ENCODE measurements around the gene PLXNB3.

Gene PLXNB3

GRCh38 chrX:153755136-153755535 lies 8.9 kb upstream of the PLXNB3 start:
- DNase-seq (ENCODE audit: low read depth in 2 of 2) = no peak

GRCh38 chrX:153761863-153762262 lies 2.2 kb upstream of the PLXNB3 start:
- DNase-seq (ENCODE audit: low read depth in 2 of 2) = no peak

GRCh38 chrX:153762626-153763173 lies 1.3 kb upstream of the PLXNB3 start:
- no peak for DNase-seq (ENCODE audit: low read depth in 2 of 2)

GRCh38 chrX:153763298-153763932 lies 634 bp upstream of the PLXNB3 start:
- DNase-seq (ENCODE audit: low read depth in 2 of 2) = no peak

GRCh38 chrX:153764786-153765137 lies 713 bp downstream of the PLXNB3 start:
- no peak for DNase-seq (ENCODE audit: low read depth in 2 of 2)

- no peak for DNase-seq (ENCODE audit: low read depth in 2 of 2)
Observed at GRCh38 chrX:153765138-153766079, 1.4 kb downstream of the PLXNB3 start.

GRCh38 chrX:153766098-153766817 lies 2.2 kb downstream of the PLXNB3 start:
- peak in 1 of 2 donors; percentile 36 for DNase-seq (ENCODE audit: low read depth in 2 of 2)

GRCh38 chrX:153766871-153767673 lies 3.0 kb downstream of the PLXNB3 start:
- no peak for DNase-seq (ENCODE audit: low read depth in 2 of 2)

GRCh38 chrX:153767674-153768055 lies 3.6 kb downstream of the PLXNB3 start:
- DNase-seq (ENCODE audit: low read depth in 2 of 2) = no peak

- DNase-seq (ENCODE audit: low read depth in 2 of 2) = no peak
Observed at GRCh38 chrX:153768311-153769157, 4.5 kb downstream of the PLXNB3 start.

GRCh38 chrX:153769158-153769864 lies 5.3 kb downstream of the PLXNB3 start:
- DNase-seq (ENCODE audit: low read depth in 2 of 2) = no peak

- no peak for DNase-seq (ENCODE audit: low read depth in 2 of 2)
Observed at GRCh38 chrX:153769865-153770600, 6.0 kb downstream of the PLXNB3 start.

GRCh38 chrX:153770601-153771414 lies 6.8 kb downstream of the PLXNB3 start:
- DNase-seq (ENCODE audit: low read depth in 2 of 2) = no peak

GRCh38 chrX:153771415-153772315 lies 7.6 kb downstream of the PLXNB3 start:
- DNase-seq (ENCODE audit: low read depth in 2 of 2) = no peak

GRCh38 chrX:153772316-153773217 lies 8.5 kb downstream of the PLXNB3 start:
- DNase-seq (ENCODE audit: low read depth in 2 of 2) = no peak

- no peak for DNase-seq (ENCODE audit: low read depth in 2 of 2)
Observed at GRCh38 chrX:153773218-153773611, 9.2 kb downstream of the PLXNB3 start.
